ENCODE data around the gene ATP1A2.

Gene ATP1A2

GRCh38 chr1:160168609-160169369 is 53.2 kb downstream of the ATP1A2 start:
- DNase-seq (ENCODE audit: low spot score): no peak
- FAIRE-seq: no peak

GRCh38 chr1:160169553-160170399 is 54.2 kb downstream of the ATP1A2 start:
- FAIRE-seq (no peak), DNase-seq (ENCODE audit: low spot score) (no peak)

- FAIRE-seq (no peak), DNase-seq (ENCODE audit: low spot score) (no peak)
Observed at GRCh38 chr1:160171354-160171753, 55.8 kb downstream of the ATP1A2 start.

- no peak for DNase-seq (ENCODE audit: low spot score)
- FAIRE-seq: no peak
Observed at GRCh38 chr1:160171980-160172379, 56.4 kb downstream of the ATP1A2 start.

- DNase-seq (ENCODE audit: low spot score): no peak
- no peak for FAIRE-seq
Observed at GRCh38 chr1:160177231-160177630, 61.7 kb downstream of the ATP1A2 start.

GRCh38 chr1:160177667-160178066 is 62.1 kb downstream of the ATP1A2 start:
- FAIRE-seq (no peak), DNase-seq (ENCODE audit: low spot score) (no peak)

GRCh38 chr1:160178731-160179130 is 63.2 kb downstream of the ATP1A2 start:
- no peak for DNase-seq (ENCODE audit: low spot score)
- no peak for FAIRE-seq

GRCh38 chr1:160179336-160179735 is 63.8 kb downstream of the ATP1A2 start:
- DNase-seq (ENCODE audit: low spot score) (no peak), FAIRE-seq (no peak)

- no peak for DNase-seq (ENCODE audit: low spot score)
- FAIRE-seq: no peak
Observed at GRCh38 chr1:160186246-160186645, 70.7 kb downstream of the ATP1A2 start.

GRCh38 chr1:160186729-160187128 is 71.2 kb downstream of the ATP1A2 start:
- DNase-seq (ENCODE audit: low spot score): no peak
- no peak for FAIRE-seq

- no peak for FAIRE-seq
- no peak for DNase-seq (ENCODE audit: low spot score)
Observed at GRCh38 chr1:160187407-160187806, 71.8 kb downstream of the ATP1A2 start.

GRCh38 chr1:160188341-160188740 is 72.8 kb downstream of the ATP1A2 start:
- FAIRE-seq (no peak), DNase-seq (ENCODE audit: low spot score) (no peak)

- DNase-seq (ENCODE audit: low spot score): no peak
- no peak for FAIRE-seq
Observed at GRCh38 chr1:160189649-160190625, 74.4 kb downstream of the ATP1A2 start, which contains the start of gene CASQ1. CASQ1 (plus strand) TSS chr1:160190575; CDS start chr1:160190752, 177 bp downstream.

- DNase-seq (ENCODE audit: low spot score) (no peak), FAIRE-seq (no peak)
Observed at GRCh38 chr1:160191756-160192155, 76.2 kb downstream of the ATP1A2 start.

GRCh38 chr1:160192234-160192633 is 76.7 kb downstream of the ATP1A2 start:
- no peak for FAIRE-seq
- peak; percentile 45 for DNase-seq (ENCODE audit: low spot score)
